Endothelial cell of umbilical vein (primary cell): ENCODE measurements around the gene CTTNBP2. TPM values are rescaled to one million over a fixed set of nuclear protein-coding genes. Genes with fewer than 3 reads are reported as not detected.

Source experiments
- BruUV-seq: library from RNA; stranded (reverse); fragments of 400-500 nt; replicated peaks from 2 replicates; lab custom pipeline; 2021; lab: Mats Ljungman, UMichigan
- CTCF ChIA-PET: fragments of 300-600, 350-600 bp; sonication (Branson Sonifier 250); formaldehyde crosslinking; loops from one replicate; lab custom pipeline; 2021; ENCODE audit warnings: antibody characterized with exemption, inconsistent platforms; lab: Charles Lee
- POLR2A ChIA-PET: fragments of 300-600, 350-600 bp; sonication (Branson Sonifier 250); formaldehyde crosslinking; loops from one replicate; lab custom pipeline; 2021; ENCODE audit warnings: antibody characterized with exemption, inconsistent platforms; lab: Charles Lee
- DNase-seq: peaks from one replicate; pipeline ENCODE4 v3.0.0-alpha.2; 2011; ENCODE audit warnings: low read depth, low spot score
- FAIRE-seq: peaks from 2 replicates; lab custom pipeline; 2011; peaks lifted over from hg19 to GRCh38; lab: Jason Lieb, UNC
- H2AFZ ChIP-seq: 2 replicates; pipeline ENCODE4 v1.6.0; 2012; ENCODE audit warnings: low read depth, low read length, control low read depth, inconsistent platforms
- H3K27ac ChIP-seq: 2 replicates; pipeline ENCODE4 v1.5.1; 2011; ENCODE audit warnings: low read depth, mild to moderate bottlenecking, control low read depth, low read length, moderate library complexity; ENCODE audit not compliant: insufficient read depth
- H3K27me3 ChIP-seq, 2 experiments: 2 replicates each; pipeline versions ENCODE4 v1.6.0 to v1.6.1; 2011; ENCODE audit warnings: low read length in 2 of 2, mixed read lengths in 1 of 2; ENCODE audit not compliant: control insufficient read depth in 2 of 2, insufficient read depth in 2 of 2
- H3K36me3 ChIP-seq, 2 experiments: 2 replicates in 1 of 2; 3 replicates in 1 of 2; pipeline ENCODE4 v1.5.1; 2011; ENCODE audit warnings: low read length in 2 of 2, mild to moderate bottlenecking in 1 of 2, moderate library complexity in 1 of 2; ENCODE audit not compliant: control insufficient read depth in 2 of 2, insufficient read depth in 2 of 2; ENCODE audit errors: extremely low read depth in 1 of 2
- H3K4me1 ChIP-seq: 3 replicates; pipeline ENCODE4 v1.5.1; 2011; ENCODE audit warnings: mild to moderate bottlenecking, low read length; ENCODE audit not compliant: control insufficient read depth, insufficient read depth; ENCODE audit errors: extremely low read depth
- H3K4me2 ChIP-seq: 2 replicates; pipeline ENCODE4 v1.6.1; 2011; ENCODE audit warnings: low read length, control low read depth, mixed read lengths; ENCODE audit not compliant: insufficient read depth
- H3K4me3 ChIP-seq, 3 experiments: fragments of 200-600 bp in 1 of 3; sonication (generic), shearing (Covaris generic) in 1 of 3; replicated peaks in 1 of 3; 2 replicates each; pipeline ENCODE4 v1.5.1; 2011 to 2016; ENCODE audit warnings: control low read depth in 3 of 3, low read length in 3 of 3, mild to moderate bottlenecking in 2 of 3, inconsistent platforms in 1 of 3, low read depth in 1 of 3, moderate library complexity in 1 of 3; ENCODE audit not compliant: insufficient read depth in 1 of 3
- H3K79me2 ChIP-seq: 2 replicates; pipeline ENCODE4 v1.6.0; 2012; ENCODE audit warnings: low read length, inconsistent platforms; ENCODE audit not compliant: control insufficient read depth, insufficient read depth
- H3K9ac ChIP-seq: replicated peaks from 2 replicates; pipeline ENCODE3; 2011; ENCODE audit warnings: low read length, control low read depth; ENCODE audit not compliant: insufficient read depth; ENCODE audit errors: extremely low read depth
- H3K9me1 ChIP-seq: replicated peaks from 3 replicates; pipeline ENCODE4 v1.6.0; 2011; ENCODE audit warnings: mild to moderate bottlenecking, low read length; ENCODE audit not compliant: control insufficient read depth, insufficient read depth; ENCODE audit errors: extremely low read depth
- H3K9me3 ChIP-seq: replicated peaks from 2 replicates; pipeline ENCODE4 v1.5.1; 2012; ENCODE audit warnings: low read length, inconsistent platforms; ENCODE audit not compliant: control insufficient read depth, insufficient read depth
- H4K20me1 ChIP-seq: replicated peaks from 2 replicates; pipeline ENCODE3; 2011; ENCODE audit warnings: mild to moderate bottlenecking, low read length; ENCODE audit not compliant: control insufficient read depth, insufficient read depth; ENCODE audit errors: extremely low read depth
- CTCF ChIP-seq, 2 donors: IDR thresholded peaks; 1 replicate in 1 of 2; 2 replicates in 1 of 2; pipeline ENCODE4 v1.5.1; 2011; ENCODE audit warnings: low read length in 2 of 2, mild to moderate bottlenecking in 2 of 2, moderate library complexity in 2 of 2, control low read depth in 1 of 2, inconsistent platforms in 1 of 2, low read depth in 1 of 2; ENCODE audit not compliant: insufficient read depth in 1 of 2; ENCODE audit errors: extremely low read depth in 1 of 2
- EZH2 ChIP-seq: IDR thresholded peaks from 2 replicates; pipeline ENCODE4 v1.6.1; 2012; ENCODE audit warnings: borderline replicate concordance, low read depth, mild to moderate bottlenecking, moderate library complexity, low read length, inconsistent platforms; ENCODE audit not compliant: severe bottlenecking
- GATA2 ChIP-seq: IDR thresholded peaks from 2 replicates; pipeline ENCODE4 v1.7.0; 2011; ENCODE audit warnings: low read depth, mild to moderate bottlenecking, moderate library complexity, mixed read lengths, low read length; ENCODE audit not compliant: insufficient read length, insufficient read depth
- JUN ChIP-seq: IDR thresholded peaks from 2 replicates; pipeline ENCODE4 v1.6.1; 2011; ENCODE audit warnings: borderline replicate concordance, low read depth; ENCODE audit not compliant: insufficient read length, insufficient read depth
- dilution Hi-C: fragments of 300-500 bp; cut with MboI; formaldehyde crosslinking; loops from one replicate; pipeline ENCODE4 v1.15.0; 2019; ENCODE audit warnings: low sequenced_read_pairs; ENCODE audit not compliant: extremely low pct_ligation_motif_present
- intact Hi-C: fragments of 100-400 bp; cut with micrococcal nuclease; formaldehyde crosslinking; loops from one replicate; pipeline ENCODE4 v1.10.0; 2022
- polyA plus RNA-seq, 4 experiments: library from polyadenylated mRNA; depleted of rRNA in 3 of 4; stranded (reverse) in 3 of 4; unstranded in 1 of 4; fragments of >200 nt; gene quantifications; 2 replicates each; pipeline versions ENCODE4 v1.2.1 to v1.2.3, GENCODE V29; 2011 to 2012; ENCODE audit warnings: missing spikeins in 1 of 4
- total RNA-seq: library from RNA; stranded (reverse); gene quantifications from 2 replicates; pipeline ENCODE4 v1.2.3, GENCODE V29; 2021

CTTNBP2 gene
- total and polyA plus RNA-seq, 2 donors (not counting 3 experiments of a cell fraction or from before 2014, with no cell fraction given), result 0.08 to 0.35 TPM

GRCh38 chr7:117715784-117716445 lies 157.3 kb downstream of the CTTNBP2 start:
- Histone ChIP-seq H3K9ac (no peak overlapping the region), H3K4me3 (no peak overlapping the region), H4K20me1 (no peaks in the 10 kb centered on the region), H3K9me3 (no peaks in the 10 kb centered on the region), H3K9me1 (no peaks in the 10 kb centered on the region), H3K27ac (no peak overlapping the region), H3K27me3 (peaks cover 0 to 2% of the 10 kb centered on the region in 2 experiments), H3K36me3 (no peaks in the 10 kb centered on the region), H3K79me2 (no peaks in the 10 kb centered on the region), H3K4me1 (no peaks in the 10 kb centered on the region), H2AFZ (no peak overlapping the region), H3K4me2 (no peak overlapping the region)
- DNase-seq (peak; percentile 64), FAIRE-seq (peak; percentile 89)
- dilution Hi-C loops, result no loop called here
- ChIA-PET POLR2A (no interaction called here), CTCF (interaction anchor here (0.7 to 6.0 kb wide), 39 partner anchors 9 to 1578 kb away, joined by 3 to 238 read pairs (median 5); no protein-coding TSS in a partner anchor)
- no TSS peak for BruUV-seq
- intact Hi-C loops, result loop anchor here (1.0 to 10.0 kb wide), 5 partner anchors 44 to 781 kb away; no protein-coding TSS in a partner anchor
- TF ChIP-seq CTCF (IDR thresholded peaks at IDR 0.05; ENCODE audit: extremely low read depth in 1 of 2, insufficient read depth in 1 of 2, low read depth in 1 of 2, low read length in 2 of 2) (peak; percentile 41 to 62), GATA2 (no peak), JUN (no peak), EZH2 (no peak)
